Measurements from ENCODE around the gene DENND6B. TPM values are rescaled to one million over a fixed set of nuclear protein-coding genes. Genes with fewer than 3 reads are reported as not detected.
"Not testable (repeated sequence)": the region's sequence is repeated elsewhere in the genome, so short reads cannot be mapped to it uniquely, and the experiment has no call there.

DENND6B gene
- total RNA-seq, 1 experiment from 2014 or later = 14.3 TPM

- no peak overlapping the region for H2AFZ ChIP-seq
- ChIA-PET POLR2A (ENCODE audit: unreplicated experiment) (no interaction called here), CTCF (no interaction called here)
- no peaks in the 10 kb centered on the region for H3K4me1 ChIP-seq (replicated peaks; ENCODE audit: insufficient read depth)
- TF ChIP-seq, protein P1, sequence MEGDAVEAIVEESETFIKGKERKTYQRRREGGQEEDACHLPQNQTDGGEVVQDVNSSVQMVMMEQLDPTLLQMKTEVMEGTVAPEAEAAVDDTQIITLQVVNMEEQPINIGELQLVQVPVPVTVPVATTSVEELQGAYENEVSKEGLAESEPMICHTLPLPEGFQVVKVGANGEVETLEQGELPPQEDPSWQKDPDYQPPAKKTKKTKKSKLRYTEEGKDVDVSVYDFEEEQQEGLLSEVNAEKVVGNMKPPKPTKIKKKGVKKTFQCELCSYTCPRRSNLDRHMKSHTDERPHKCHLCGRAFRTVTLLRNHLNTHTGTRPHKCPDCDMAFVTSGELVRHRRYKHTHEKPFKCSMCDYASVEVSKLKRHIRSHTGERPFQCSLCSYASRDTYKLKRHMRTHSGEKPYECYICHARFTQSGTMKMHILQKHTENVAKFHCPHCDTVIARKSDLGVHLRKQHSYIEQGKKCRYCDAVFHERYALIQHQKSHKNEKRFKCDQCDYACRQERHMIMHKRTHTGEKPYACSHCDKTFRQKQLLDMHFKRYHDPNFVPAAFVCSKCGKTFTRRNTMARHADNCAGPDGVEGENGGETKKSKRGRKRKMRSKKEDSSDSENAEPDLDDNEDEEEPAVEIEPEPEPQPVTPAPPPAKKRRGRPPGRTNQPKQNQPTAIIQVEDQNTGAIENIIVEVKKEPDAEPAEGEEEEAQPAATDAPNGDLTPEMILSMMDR (conservative IDR thresholded peaks at IDR 0.05) = no peak
- TF ChIP-seq EZH2 (IDR thresholded peaks at IDR 0.05; ENCODE audit: low read depth) = no peak
- no peak overlapping the region for H3K4me2 ChIP-seq
- BruUV-seq (replicated peaks) = no TSS peak
- intact Hi-C loops (cut with micrococcal nuclease; ENCODE audit: unreplicated experiment) = no loop called here
- no peak overlapping the region for H3K4me3 ChIP-seq
- H3F3A ChIP-seq (ENCODE audit: insufficient read depth, low read depth) = peaks cover 12% of the 10 kb centered on the region
- H3K27ac ChIP-seq = no peak overlapping the region
- no peak for DNase-seq
- no peaks in the 10 kb centered on the region for H3K9me2 ChIP-seq (ENCODE audit: insufficient read depth)
- peaks cover 53% of the 10 kb centered on the region for H4K20me1 ChIP-seq (ENCODE audit: insufficient read depth)
- H3K9me3 ChIP-seq (ENCODE audit: insufficient read depth, low read depth) = no peaks in the 10 kb centered on the region
- peaks cover 43% of the 10 kb centered on the region for H3K79me2 ChIP-seq (ENCODE audit: low read depth)
- no peaks in the 10 kb centered on the region for H3K27me3 ChIP-seq (ENCODE audit: insufficient read depth, low read depth)
- peaks cover 20% of the 10 kb centered on the region for H3K36me3 ChIP-seq (ENCODE audit: low read depth)
Observed at GRCh38 chr22:50367778-50368500, 41.1 kb upstream of the DENND6B start.

GRCh38 chr22:50363803-50364194 lies 37.0 kb upstream of the DENND6B start:
- POLR2A ChIA-PET (ENCODE audit: unreplicated experiment); H3K27me3 ChIP-seq (ENCODE audit: insufficient read depth, low read depth); intact Hi-C loops (cut with micrococcal nuclease; ENCODE audit: unreplicated experiment); H3K9me2 ChIP-seq (ENCODE audit: insufficient read depth); H3K4me3 ChIP-seq; H2AFZ ChIP-seq; H3K36me3 ChIP-seq (ENCODE audit: low read depth); BruUV-seq (replicated peaks); H3K4me1 ChIP-seq (replicated peaks; ENCODE audit: insufficient read depth); H3F3A ChIP-seq (ENCODE audit: insufficient read depth, low read depth); H3K27ac ChIP-seq; H3K4me2 ChIP-seq; H3K9me3 ChIP-seq (ENCODE audit: insufficient read depth, low read depth); DNase-seq: not testable (repeated sequence)
- peaks cover 76% of the 10 kb centered on the region for H3K79me2 ChIP-seq (ENCODE audit: low read depth)
- CTCF ChIA-PET = interaction anchor here (0.7 kb wide), 1 partner anchor 257 kb away, joined by 9 read pairs; no protein-coding TSS in a partner anchor
- H4K20me1 ChIP-seq (ENCODE audit: insufficient read depth) = peaks cover 91% of the 10 kb centered on the region

DNA sequence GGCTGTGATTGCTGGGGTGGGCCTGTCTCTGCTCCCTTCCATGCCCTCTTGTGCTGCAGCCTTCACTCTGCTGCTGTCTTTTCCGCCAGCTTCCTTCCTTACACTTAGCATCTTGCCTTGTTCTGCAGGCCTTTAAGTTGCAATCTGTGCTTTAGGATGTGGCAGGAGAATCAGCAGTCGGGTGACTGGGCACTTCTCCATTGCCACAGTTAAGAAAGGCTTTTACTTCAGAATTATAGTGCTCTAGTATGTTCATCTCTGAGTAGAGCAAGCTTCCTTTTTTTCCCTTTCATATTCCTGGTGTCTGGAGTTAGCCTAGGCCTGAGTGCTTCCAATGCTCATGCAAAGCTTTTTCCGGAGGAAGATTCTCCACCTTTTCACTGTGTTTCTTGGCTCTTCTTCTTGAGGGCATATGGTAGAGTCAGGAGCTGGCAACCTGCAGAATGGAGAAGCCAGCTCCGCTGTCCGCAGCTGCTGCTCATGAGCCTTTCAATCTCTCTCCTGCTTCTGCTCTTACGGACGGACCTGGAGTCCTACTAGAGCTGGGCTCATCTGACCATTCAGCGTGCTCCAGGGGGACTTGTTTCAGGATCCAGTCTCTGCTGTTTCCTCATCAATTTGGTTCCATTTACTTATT lies 36.5 kb upstream of the DENND6B start:
- H3K27ac ChIP-seq = no peak overlapping the region
- ChIA-PET CTCF (interaction anchor here (0.6 kb wide), 1 partner anchor 257 kb away, joined by 3 read pairs; no protein-coding TSS in a partner anchor), POLR2A (ENCODE audit: unreplicated experiment) (no interaction called here)
- peaks cover 93% of the 10 kb centered on the region for H4K20me1 ChIP-seq (ENCODE audit: insufficient read depth)
- no peaks in the 10 kb centered on the region for H3K9me2 ChIP-seq (ENCODE audit: insufficient read depth)
- no peaks in the 10 kb centered on the region for H3K27me3 ChIP-seq (ENCODE audit: insufficient read depth, low read depth)
- no peaks in the 10 kb centered on the region for H3K4me1 ChIP-seq (replicated peaks; ENCODE audit: insufficient read depth)
- DNase-seq = no peak
- H3K36me3 ChIP-seq (ENCODE audit: low read depth) = peaks cover 7% of the 10 kb centered on the region
- peaks cover 7% of the 10 kb centered on the region; the same call in 1 of the 2 replicates for H3F3A ChIP-seq (ENCODE audit: insufficient read depth, low read depth)
- H3K4me3 ChIP-seq = no peak overlapping the region
- intact Hi-C loops (cut with micrococcal nuclease; ENCODE audit: unreplicated experiment) = no loop called here
- H3K4me2 ChIP-seq = no peak overlapping the region
- no TSS peak for BruUV-seq (replicated peaks)
- no peak overlapping the region for H2AFZ ChIP-seq
- no peaks in the 10 kb centered on the region for H3K9me3 ChIP-seq (ENCODE audit: insufficient read depth, low read depth)
- peaks cover 80% of the 10 kb centered on the region for H3K79me2 ChIP-seq (ENCODE audit: low read depth)
- no peak for TF ChIP-seq EZH2 (IDR thresholded peaks at IDR 0.05; ENCODE audit: low read depth)
- TF ChIP-seq, protein P1 (conservative IDR thresholded peaks at IDR 0.05) = no peak
